Upper lobe of right lung (tissue), 1 donor: ENCODE measurements around the gene DUSP6. TPM values are rescaled to one million over a fixed set of nuclear protein-coding genes. Genes with fewer than 3 reads are reported as not detected.

Experiments
- ATAC-seq: fragments of 200-7000 bp; cut with Tn5 transposase; one replicate; pipeline ENCODE4 v1.9.1; 2020; ENCODE audit warnings: mild to moderate bottlenecking, moderate library complexity
- DNase-seq: peaks from one replicate; pipeline ENCODE4 v3.0.0-alpha.2; 2020
- H3K27ac ChIP-seq: fragments of 200-600 bp; one replicate; pipeline ENCODE4 v1.8.0; 2022
- H3K27me3 ChIP-seq: fragments of 200-600 bp; one replicate; pipeline ENCODE4 v1.8.0; 2022; ENCODE audit warnings: mild to moderate bottlenecking
- H3K36me3 ChIP-seq: fragments of 200-600 bp; one replicate; pipeline ENCODE4 v1.8.0; 2022
- H3K4me1 ChIP-seq: fragments of 200-600 bp; one replicate; pipeline ENCODE4 v1.8.0; 2022
- H3K4me3 ChIP-seq: fragments of 200-600 bp; one replicate; pipeline ENCODE4 v1.8.0; 2022; ENCODE audit warnings: mild to moderate bottlenecking
- H3K9me3 ChIP-seq: fragments of 200-600 bp; one replicate; pipeline ENCODE4 v1.8.0; 2022
- intact Hi-C: fragments of 100-400 bp; cut with DNase I; formaldehyde crosslinking; loops from one replicate; pipeline ENCODE4 v1.11.0; 2022
- total RNA-seq: library from RNA; stranded (reverse); fragmentation: NEBNext Ultra II Directional; extraction: Animal tissue kit (Norgen Biotek cat#: 25700); gene quantifications from one replicate; pipeline ENCODE4 v1.2.1, GENCODE V29; 2021
- TF ChIP-seq, protein P1 (sequence below): fragments of 200-600 bp; IDR thresholded peaks from one replicate; pipeline ENCODE4 v1.8.0; 2022; ENCODE audit warnings: antibody characterized with exemption
- donor health status: DM: no; HTN: yes; CAD: no; lungs with severe emphysema.

The DUSP6 gene
- total RNA-seq, 1 donor from 2014 or later: 110 TPM

DNA sequence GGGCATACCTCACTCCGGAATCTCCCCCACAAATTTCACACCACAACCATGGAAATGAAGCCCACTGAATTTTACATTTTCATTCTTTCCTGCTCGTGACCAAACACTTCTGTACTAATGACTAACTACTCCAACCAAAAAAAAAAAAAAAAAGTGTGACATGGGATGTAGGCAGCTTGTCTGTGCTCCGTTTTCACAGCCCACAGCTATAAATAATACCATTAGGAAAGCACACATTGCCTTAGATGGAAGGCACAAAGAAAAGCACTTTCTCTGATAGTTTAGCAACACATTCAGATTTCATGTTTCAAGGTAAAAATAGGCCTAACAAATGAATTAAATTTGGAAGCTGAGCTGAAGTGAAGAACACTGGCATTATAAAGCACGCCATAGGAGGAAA, 42.5 kb downstream of the DUSP6 start:
- DNase-seq: no peak
- H3K27me3 ChIP-seq: no peaks in the 10 kb centered on the region
- no peak for ATAC-seq
- no peak overlapping the region for H3K4me3 ChIP-seq
- no peaks in the 10 kb centered on the region for H3K4me1 ChIP-seq
- no peak overlapping the region for H3K27ac ChIP-seq
- intact Hi-C loops: no loop called here
- no peaks in the 10 kb centered on the region for H3K9me3 ChIP-seq
- TF ChIP-seq, protein P1, sequence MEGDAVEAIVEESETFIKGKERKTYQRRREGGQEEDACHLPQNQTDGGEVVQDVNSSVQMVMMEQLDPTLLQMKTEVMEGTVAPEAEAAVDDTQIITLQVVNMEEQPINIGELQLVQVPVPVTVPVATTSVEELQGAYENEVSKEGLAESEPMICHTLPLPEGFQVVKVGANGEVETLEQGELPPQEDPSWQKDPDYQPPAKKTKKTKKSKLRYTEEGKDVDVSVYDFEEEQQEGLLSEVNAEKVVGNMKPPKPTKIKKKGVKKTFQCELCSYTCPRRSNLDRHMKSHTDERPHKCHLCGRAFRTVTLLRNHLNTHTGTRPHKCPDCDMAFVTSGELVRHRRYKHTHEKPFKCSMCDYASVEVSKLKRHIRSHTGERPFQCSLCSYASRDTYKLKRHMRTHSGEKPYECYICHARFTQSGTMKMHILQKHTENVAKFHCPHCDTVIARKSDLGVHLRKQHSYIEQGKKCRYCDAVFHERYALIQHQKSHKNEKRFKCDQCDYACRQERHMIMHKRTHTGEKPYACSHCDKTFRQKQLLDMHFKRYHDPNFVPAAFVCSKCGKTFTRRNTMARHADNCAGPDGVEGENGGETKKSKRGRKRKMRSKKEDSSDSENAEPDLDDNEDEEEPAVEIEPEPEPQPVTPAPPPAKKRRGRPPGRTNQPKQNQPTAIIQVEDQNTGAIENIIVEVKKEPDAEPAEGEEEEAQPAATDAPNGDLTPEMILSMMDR: no peak
- no peaks in the 10 kb centered on the region for H3K36me3 ChIP-seq

DNA sequence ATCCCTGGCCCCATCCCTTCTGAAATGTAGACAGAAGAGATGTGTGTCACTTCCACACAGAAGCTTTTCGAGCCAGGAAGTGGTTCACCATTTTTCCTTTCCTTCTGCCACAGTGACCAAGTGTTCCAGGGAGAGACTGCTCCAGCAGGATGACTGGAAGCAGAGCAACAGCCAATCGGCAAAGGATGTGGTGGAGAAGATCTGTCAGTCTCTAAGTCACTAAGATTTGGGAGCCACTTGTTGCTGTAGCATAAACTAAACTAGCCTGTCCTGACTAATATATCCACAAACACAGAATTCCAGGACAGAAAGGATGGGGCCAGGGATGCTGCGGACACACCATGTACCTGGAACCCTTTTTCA, 42.9 kb downstream of the DUSP6 start:
- no peaks in the 10 kb centered on the region for H3K27me3 ChIP-seq
- TF ChIP-seq, protein P1: no peak
- DNase-seq (no peak), ATAC-seq (no peak)
- no peak overlapping the region for H3K27ac ChIP-seq
- no peaks in the 10 kb centered on the region for H3K36me3 ChIP-seq
- no peak overlapping the region for H3K4me3 ChIP-seq
- intact Hi-C loops: no loop called here
- no peaks in the 10 kb centered on the region for H3K9me3 ChIP-seq
- no peaks in the 10 kb centered on the region for H3K4me1 ChIP-seq

DNA sequence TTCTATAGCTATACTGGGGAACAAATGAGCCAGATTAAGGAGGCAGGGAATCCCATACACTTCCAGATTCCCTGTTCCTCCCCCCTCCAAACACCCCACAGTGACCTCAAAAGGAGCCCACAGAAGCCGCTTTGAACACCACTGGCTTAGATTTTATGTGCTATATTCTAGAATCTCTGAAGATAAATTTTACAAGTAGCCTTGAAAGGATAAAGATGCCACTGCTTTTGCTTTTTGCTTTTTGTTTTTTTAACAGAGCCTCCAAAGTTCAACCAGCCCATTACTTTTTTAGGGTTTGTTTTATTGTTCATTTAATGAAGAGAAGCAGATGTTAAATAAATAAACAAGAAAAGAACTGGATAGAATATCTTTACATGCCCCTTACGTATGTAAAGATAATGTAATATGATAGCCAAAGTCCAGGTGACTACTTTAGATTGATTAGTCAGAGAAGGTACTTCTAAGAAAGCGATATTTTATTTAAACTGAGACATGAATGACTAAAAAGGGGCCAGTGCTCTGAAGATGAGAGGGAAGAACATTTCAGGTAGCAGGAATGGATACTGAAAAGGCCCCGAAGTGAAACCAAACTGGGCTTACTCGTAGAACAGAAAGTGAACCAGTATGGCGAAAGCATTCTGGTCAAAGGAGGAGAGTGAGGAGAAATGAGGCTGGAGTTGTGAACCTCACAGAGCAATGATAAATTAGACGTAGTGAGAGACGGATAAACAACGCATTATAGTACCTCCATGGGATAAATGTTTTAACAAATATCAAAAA, 44.6 kb downstream of the DUSP6 start:
- Histone ChIP-seq H3K9me3 (no peaks in the 10 kb centered on the region), H3K4me1 (no peaks in the 10 kb centered on the region), H3K27me3 (no peaks in the 10 kb centered on the region), H3K27ac (no peak overlapping the region), H3K36me3 (no peaks in the 10 kb centered on the region), H3K4me3 (no peak overlapping the region)
- DNase-seq: no peak
- intact Hi-C loops: no loop called here
- TF ChIP-seq, protein P1: no peak
- ATAC-seq: no peak

DNA sequence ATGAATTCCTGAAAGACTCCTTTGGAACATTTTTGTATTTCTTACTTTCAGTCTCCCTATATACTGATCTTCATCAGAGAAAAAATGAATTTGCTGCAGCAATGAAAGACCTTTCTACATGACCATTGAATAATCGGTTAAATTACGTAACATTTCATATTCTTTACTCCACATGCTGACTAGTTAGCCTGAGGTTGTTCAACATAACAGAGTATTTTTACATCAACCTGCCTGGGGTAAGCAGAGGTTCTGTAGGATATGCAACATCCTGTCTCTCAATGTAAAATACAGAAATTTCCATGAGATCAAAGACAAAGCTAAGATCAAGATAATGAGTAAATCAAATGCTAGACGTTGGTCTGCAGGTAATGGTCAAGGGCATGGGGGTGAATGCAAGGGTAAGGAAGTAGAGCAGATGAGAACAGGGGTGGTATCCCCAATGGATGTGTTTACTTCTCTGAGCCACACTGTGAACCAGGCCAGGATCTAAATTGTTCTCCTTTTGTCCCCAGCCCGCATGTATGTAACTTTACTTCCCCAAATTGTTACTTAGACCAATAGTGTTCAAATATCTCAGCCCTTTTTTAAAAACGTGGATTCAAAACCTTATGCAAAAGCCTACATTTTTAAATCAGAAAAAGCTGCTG, 45.4 kb downstream of the DUSP6 start:
- no peaks in the 10 kb centered on the region for H3K9me3 ChIP-seq
- H3K27ac ChIP-seq: no peak overlapping the region
- no peaks in the 10 kb centered on the region for H3K36me3 ChIP-seq
- DNase-seq (no peak), ATAC-seq (peak; percentile 75)
- intact Hi-C loops: no loop called here
- TF ChIP-seq, protein P1: no peak
- H3K4me1 ChIP-seq: no peaks in the 10 kb centered on the region
- H3K27me3 ChIP-seq: no peaks in the 10 kb centered on the region
- no peak overlapping the region for H3K4me3 ChIP-seq

DNA sequence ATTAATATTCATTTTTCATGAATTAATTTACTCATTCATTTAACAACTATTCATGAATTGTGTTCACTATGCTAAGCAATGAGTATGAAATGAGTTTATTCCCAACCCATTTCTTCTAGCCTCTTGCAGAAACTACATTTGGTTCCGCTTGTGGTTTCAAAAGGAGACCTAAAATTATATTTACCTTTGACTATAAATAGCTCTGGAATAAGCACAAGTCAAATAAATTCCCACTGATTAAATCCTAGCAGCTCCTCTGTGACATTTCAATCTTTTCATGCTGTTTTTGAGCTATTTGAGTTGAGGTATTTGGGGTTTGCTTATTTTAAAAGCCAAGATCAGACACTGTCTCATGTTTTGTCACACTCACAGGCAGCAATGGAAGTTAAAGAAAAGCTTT, 46.9 kb downstream of the DUSP6 start:
- no peaks in the 10 kb centered on the region for H3K36me3 ChIP-seq
- H3K27ac ChIP-seq: no peak overlapping the region
- no peak overlapping the region for H3K4me3 ChIP-seq
- TF ChIP-seq, protein P1: no peak
- no peak for ATAC-seq
- no peaks in the 10 kb centered on the region for H3K4me1 ChIP-seq
- H3K27me3 ChIP-seq: no peaks in the 10 kb centered on the region
- intact Hi-C loops: no loop called here
- no peak for DNase-seq
- H3K9me3 ChIP-seq: no peaks in the 10 kb centered on the region
